ENCODE measurements around the gene KRT28.
"Not testable (repeated sequence)": the region's sequence is repeated elsewhere in the genome, so short reads cannot be mapped to it uniquely, and the experiment has no call there.

The KRT28 gene

DNA sequence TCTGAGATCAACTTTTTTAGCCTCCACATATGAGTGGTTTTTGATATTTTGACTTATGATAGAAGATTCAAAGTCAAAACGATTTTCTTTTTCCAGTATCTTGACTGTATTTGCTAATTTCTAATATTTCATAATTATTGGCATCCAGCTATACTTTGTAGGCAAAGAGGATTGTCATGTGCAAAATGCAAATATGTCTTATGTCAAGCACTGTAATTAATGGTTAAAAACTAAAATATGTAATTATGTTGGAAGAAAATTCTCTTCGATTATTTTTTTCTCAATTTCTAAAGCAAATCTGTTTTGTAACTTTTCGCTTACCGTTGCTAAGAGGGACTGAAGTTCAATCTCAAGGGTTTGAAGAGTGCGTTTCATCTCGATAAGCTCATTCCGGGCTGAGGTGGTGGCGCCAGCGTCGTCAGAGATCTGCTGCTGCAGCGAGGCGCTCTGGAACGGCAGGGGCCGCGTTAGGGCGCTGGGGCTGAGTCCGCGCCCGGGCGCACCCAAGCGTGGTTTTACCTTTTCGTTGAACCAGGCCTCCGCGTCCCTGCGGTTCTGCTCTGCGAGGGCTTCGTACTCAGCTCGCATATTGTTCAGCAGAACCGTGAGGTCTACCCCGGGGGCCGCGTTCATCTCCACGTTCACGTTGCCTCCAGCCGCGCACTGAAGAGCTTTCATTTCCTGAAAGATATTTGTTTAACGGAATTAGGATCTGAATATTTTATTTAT, 20.4 kb downstream of the KRT28 start:
- DNase-seq (ENCODE audit: low spot score): no peak

DNA sequence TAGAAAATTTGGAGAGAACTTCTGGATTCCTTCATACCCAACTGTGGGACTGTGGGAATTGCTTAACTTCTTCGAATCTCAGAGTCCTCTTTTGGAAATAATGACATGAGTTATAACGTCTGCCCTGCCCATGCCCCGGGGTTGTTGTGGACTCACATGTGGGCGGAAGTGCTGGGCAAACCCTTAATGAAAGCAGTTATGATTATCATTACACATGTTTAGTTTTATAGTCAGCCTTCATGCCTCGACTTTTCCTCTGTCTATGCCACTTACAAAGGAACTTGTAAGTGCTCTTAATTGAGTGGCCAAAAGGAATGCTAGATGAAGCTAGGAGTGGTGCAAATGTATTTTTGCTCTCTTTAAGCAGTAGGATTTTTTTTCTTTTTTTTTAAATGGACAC, 21.3 kb downstream of the KRT28 start:
- DNase-seq (ENCODE audit: low spot score): no peak

DNA sequence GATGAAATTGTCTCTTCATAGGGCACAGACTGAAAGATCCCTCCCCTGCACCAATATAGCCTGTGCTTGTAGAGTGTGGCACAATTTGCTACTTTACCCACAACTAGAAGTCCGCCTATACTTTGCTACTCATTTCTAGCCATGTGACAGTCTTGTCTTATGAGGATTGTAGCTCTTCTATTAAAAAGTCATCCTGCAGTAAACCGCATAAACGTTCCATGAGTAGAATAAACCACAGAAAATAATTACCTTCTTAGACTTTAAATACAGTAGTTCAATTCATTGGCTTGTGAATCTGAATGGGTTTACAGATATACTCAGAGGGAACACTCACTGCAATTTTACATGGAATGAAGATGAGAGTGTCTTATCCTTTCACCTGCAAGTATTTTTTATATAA, 21.8 kb downstream of the KRT28 start:
- no peak for DNase-seq (ENCODE audit: low spot score)

GRCh38 chr17:40777459-40777858, 22.3 kb downstream of the KRT28 start:
- no peak for DNase-seq (ENCODE audit: low spot score)

- DNase-seq (ENCODE audit: low spot score): no peak
These were observed 23.8 kb downstream of the KRT28 start for GRCh38 chr17:40775945-40776344.

DNA sequence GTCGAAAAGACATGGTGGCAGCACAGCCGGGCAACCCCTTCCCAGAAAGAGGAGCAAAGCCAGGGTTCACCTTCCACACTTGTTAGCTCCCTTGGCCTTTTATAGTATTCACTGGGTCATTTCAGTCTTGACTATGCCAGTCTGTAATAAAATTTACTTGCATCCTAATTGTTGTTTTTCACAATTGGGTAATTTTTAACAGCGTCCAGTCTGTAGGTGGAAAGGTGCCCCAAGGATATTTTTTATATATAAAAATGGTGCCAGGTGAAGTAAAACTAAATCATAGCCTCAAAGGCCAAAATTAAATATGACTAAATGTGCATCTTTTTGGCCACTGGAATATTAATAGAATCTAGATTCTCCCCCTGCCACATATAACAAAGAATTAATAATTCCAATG, 27.7 kb downstream of the KRT28 start, which contains the start of gene KRT26:
Gene KRT26, minus strand, starts transcription at position 101 of the 400 bp plus-strand sequence. Its CDS starts 88 bp downstream, at position 13.
- DNase-seq (ENCODE audit: low spot score): no peak

GRCh38 chr17:40765657-40766056, 34.1 kb downstream of the KRT28 start:
- DNase-seq (ENCODE audit: low spot score): no peak

DNA sequence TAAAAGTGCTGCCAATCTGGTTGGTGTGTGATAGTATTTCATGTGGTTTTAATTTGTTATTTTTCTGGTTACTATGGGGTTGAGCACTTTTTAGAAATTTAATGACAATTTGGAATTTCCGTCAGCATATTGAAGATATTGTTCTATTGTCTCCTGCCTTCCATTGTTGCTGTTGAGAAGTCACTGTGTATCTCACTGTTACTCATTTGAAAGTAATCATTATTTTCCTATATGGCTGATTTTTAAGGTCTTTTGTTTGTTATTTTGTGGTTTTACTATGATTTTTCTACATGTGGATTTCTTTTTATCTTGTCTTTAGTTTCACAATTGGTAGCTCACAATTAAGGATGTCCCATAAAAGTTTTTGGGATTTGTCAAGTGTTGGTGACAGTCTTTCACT, 36.0 kb downstream of the KRT28 start:
- DNase-seq (ENCODE audit: low spot score): no peak

GRCh38 chr17:40760105-40761016, 39.4 kb downstream of the KRT28 start:
- DNase-seq (ENCODE audit: low spot score): no peak

GRCh38 chr17:40755231-40755630, 44.5 kb downstream of the KRT28 start, which contains the start of gene KRT25:
KRT25 (minus strand) TSS chr17:40755331; CDS start chr17:40755271, 60 bp downstream.
- DNase-seq (ENCODE audit: low spot score): no peak

DNA sequence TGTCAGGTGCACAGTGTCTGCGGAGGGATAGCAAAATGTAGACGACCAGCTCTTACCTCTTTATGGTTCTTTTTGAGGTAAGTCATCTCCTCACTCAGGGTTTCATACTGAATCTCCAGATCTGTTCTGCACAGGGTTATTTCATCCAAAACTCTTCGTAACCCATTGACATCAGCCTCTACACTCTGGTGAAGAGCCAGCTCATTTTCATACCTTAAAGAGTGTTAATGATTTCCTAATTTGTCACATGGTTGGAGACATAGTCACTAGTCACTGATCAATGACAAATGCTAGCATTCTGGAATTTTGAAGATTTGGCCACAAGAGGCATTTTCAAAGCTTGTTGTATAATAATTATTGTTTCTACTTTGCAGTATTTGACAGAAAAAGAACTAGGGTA, 46.0 kb downstream of the KRT28 start:
- DNase-seq (ENCODE audit: low spot score): no peak

DNA sequence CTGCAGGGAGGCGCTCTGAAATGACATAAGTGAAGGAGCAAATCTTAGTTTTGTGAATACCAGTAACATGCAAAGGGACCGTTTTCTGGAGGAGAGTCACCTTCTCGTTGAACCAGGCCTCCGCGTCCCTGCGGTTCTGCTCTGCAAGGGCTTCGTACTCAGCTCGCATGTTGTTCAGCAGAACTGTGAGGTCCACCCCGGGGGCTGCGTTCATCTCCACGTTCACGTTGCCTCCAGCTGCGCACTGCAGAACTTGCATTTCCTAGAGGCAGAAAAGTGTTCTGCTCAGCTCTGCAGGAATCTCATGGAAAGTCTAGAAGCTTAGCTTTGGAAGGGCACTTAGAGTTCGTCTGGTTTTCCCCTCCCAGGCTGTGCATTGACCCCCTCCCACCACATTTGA, 48.7 kb downstream of the KRT28 start:
- no peak for DNase-seq (ENCODE audit: low spot score)

- no peak for DNase-seq (ENCODE audit: low spot score)
These were observed 49.4 kb downstream of the KRT28 start for GRCh38 chr17:40750391-40750790.

DNA sequence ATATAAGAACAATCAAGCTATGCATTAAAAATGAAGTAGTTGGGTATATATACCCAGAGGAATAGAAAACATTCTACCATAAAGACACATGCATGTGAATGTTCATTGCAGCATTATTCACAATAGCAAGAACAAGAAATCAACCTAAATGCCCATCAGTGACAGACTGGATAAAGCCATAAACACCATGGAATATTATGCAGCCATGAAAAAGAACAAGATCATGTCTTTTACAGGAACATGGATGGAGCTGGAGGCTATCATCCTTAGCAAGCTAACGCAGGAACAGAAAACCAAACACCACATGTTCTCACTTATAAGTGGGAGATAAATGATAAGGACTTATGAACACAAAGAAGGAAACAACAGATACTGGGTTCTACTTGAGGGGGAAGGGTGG, 51.1 kb downstream of the KRT28 start:
- not testable (repeated sequence) for DNase-seq (ENCODE audit: low spot score)
